ENCODE measurements around the gene FGGY.

FGGY gene

GRCh38 chr1:59391212-59392179 is 94.6 kb downstream of the FGGY start:
- no peaks in the 10 kb centered on the region for H3K9me3 ChIP-seq (ENCODE audit: control insufficient read depth in 1 of 2, low read length in 2 of 2)
- H3K4me1 ChIP-seq (ENCODE audit: control insufficient read depth in 1 of 2, insufficient read depth in 2 of 2, low read length in 2 of 2) = peaks cover 0 to 6% of the 10 kb centered on the region in 2 donors
- no peak overlapping the region for H3K9ac ChIP-seq (ENCODE audit: low read depth in 1 of 2, low read length in 2 of 2)
- no peak overlapping the region for H3K4me3 ChIP-seq (ENCODE audit: low read depth in 1 of 2, low read length in 2 of 2)
- no peak overlapping the region for H3K27ac ChIP-seq (ENCODE audit: low read depth, low read length)
- no peaks in the 10 kb centered on the region for H3K27me3 ChIP-seq (ENCODE audit: control insufficient read depth in 1 of 2, insufficient read depth in 2 of 2, low read length in 2 of 2)
- H3K36me3 ChIP-seq (ENCODE audit: control insufficient read depth in 1 of 2, insufficient read depth in 2 of 2, low read length in 2 of 2) = no peaks in the 10 kb centered on the region

GRCh38 chr1:59393211-59394180 is 96.6 kb downstream of the FGGY start:
- no peak overlapping the region for H3K4me3 ChIP-seq (ENCODE audit: low read depth in 1 of 2, low read length in 2 of 2)

GRCh38 chr1:59394706-59395425 is 98.0 kb downstream of the FGGY start:
- Histone ChIP-seq H3K9ac (ENCODE audit: low read depth in 1 of 2, low read length in 2 of 2) (no peak overlapping the region), H3K4me3 (ENCODE audit: low read depth in 1 of 2, low read length in 2 of 2) (no peak overlapping the region), H3K4me1 (ENCODE audit: control insufficient read depth in 1 of 2, insufficient read depth in 2 of 2, low read length in 2 of 2) (peaks cover 0 to 11% of the 10 kb centered on the region in 2 donors), H3K27me3 (ENCODE audit: control insufficient read depth in 1 of 2, insufficient read depth in 2 of 2, low read length in 2 of 2) (no peaks in the 10 kb centered on the region), H3K36me3 (ENCODE audit: control insufficient read depth in 1 of 2, insufficient read depth in 2 of 2, low read length in 2 of 2) (no peaks in the 10 kb centered on the region), H3K27ac (ENCODE audit: low read depth, low read length) (no peak overlapping the region), H3K9me3 (ENCODE audit: control insufficient read depth in 1 of 2, low read length in 2 of 2) (no peaks in the 10 kb centered on the region)

More at GRCh38 chr1:59393211-59394180, 96.6 kb downstream of the FGGY start:
- H3K9ac ChIP-seq (ENCODE audit: low read depth in 1 of 2, low read length in 2 of 2) = no peak overlapping the region
- H3K27me3 ChIP-seq (ENCODE audit: control insufficient read depth in 1 of 2, insufficient read depth in 2 of 2, low read length in 2 of 2) = no peaks in the 10 kb centered on the region
- H3K4me1 ChIP-seq (ENCODE audit: control insufficient read depth in 1 of 2, insufficient read depth in 2 of 2, low read length in 2 of 2) = peaks cover 0 to 11% of the 10 kb centered on the region in 2 donors
- H3K36me3 ChIP-seq (ENCODE audit: control insufficient read depth in 1 of 2, insufficient read depth in 2 of 2, low read length in 2 of 2) = no peaks in the 10 kb centered on the region
- H3K27ac ChIP-seq (ENCODE audit: low read depth, low read length) = peak overlapping the region; percentile 23
- H3K9me3 ChIP-seq (ENCODE audit: control insufficient read depth in 1 of 2, low read length in 2 of 2) = no peaks in the 10 kb centered on the region

- H3K27me3 ChIP-seq (ENCODE audit: control insufficient read depth in 1 of 2, insufficient read depth in 2 of 2, low read length in 2 of 2) = no peaks in the 10 kb centered on the region
- no peaks in the 10 kb centered on the region for H3K36me3 ChIP-seq (ENCODE audit: control insufficient read depth in 1 of 2, insufficient read depth in 2 of 2, low read length in 2 of 2)
- H3K4me1 ChIP-seq (ENCODE audit: control insufficient read depth in 1 of 2, insufficient read depth in 2 of 2, low read length in 2 of 2) = peaks cover 0 to 11% of the 10 kb centered on the region in 2 donors
- no peaks in the 10 kb centered on the region for H3K9me3 ChIP-seq (ENCODE audit: control insufficient read depth in 1 of 2, low read length in 2 of 2)
- no peak overlapping the region for H3K27ac ChIP-seq (ENCODE audit: low read depth, low read length)
- no peak overlapping the region for H3K9ac ChIP-seq (ENCODE audit: low read depth in 1 of 2, low read length in 2 of 2)
- H3K4me3 ChIP-seq (ENCODE audit: low read depth in 1 of 2, low read length in 2 of 2) = no peak overlapping the region
These were observed 99.5 kb downstream of the FGGY start for GRCh38 chr1:59396387-59396786.

GRCh38 chr1:59397139-59397858 is 100.4 kb downstream of the FGGY start:
- Histone ChIP-seq H3K27ac (ENCODE audit: low read depth, low read length) (no peak overlapping the region), H3K9ac (ENCODE audit: low read depth in 1 of 2, low read length in 2 of 2) (no peak overlapping the region), H3K4me1 (ENCODE audit: control insufficient read depth in 1 of 2, insufficient read depth in 2 of 2, low read length in 2 of 2) (peaks cover 0 to 11% of the 10 kb centered on the region in 2 donors), H3K36me3 (ENCODE audit: control insufficient read depth in 1 of 2, insufficient read depth in 2 of 2, low read length in 2 of 2) (no peaks in the 10 kb centered on the region), H3K27me3 (ENCODE audit: control insufficient read depth in 1 of 2, insufficient read depth in 2 of 2, low read length in 2 of 2) (no peaks in the 10 kb centered on the region), H3K4me3 (ENCODE audit: low read depth in 1 of 2, low read length in 2 of 2) (no peak overlapping the region), H3K9me3 (ENCODE audit: control insufficient read depth in 1 of 2, low read length in 2 of 2) (no peaks in the 10 kb centered on the region)

GRCh38 chr1:59399642-59400041 is 102.7 kb downstream of the FGGY start:
- Histone ChIP-seq H3K27me3 (ENCODE audit: control insufficient read depth in 1 of 2, insufficient read depth in 2 of 2, low read length in 2 of 2) (no peaks in the 10 kb centered on the region), H3K9me3 (ENCODE audit: control insufficient read depth in 1 of 2, low read length in 2 of 2) (no peaks in the 10 kb centered on the region), H3K36me3 (ENCODE audit: control insufficient read depth in 1 of 2, insufficient read depth in 2 of 2, low read length in 2 of 2) (no peaks in the 10 kb centered on the region), H3K4me1 (ENCODE audit: control insufficient read depth in 1 of 2, insufficient read depth in 2 of 2, low read length in 2 of 2) (peaks cover 0 to 4% of the 10 kb centered on the region in 2 donors), H3K4me3 (ENCODE audit: low read depth in 1 of 2, low read length in 2 of 2) (no peak overlapping the region), H3K27ac (ENCODE audit: low read depth, low read length) (no peak overlapping the region), H3K9ac (ENCODE audit: low read depth in 1 of 2, low read length in 2 of 2) (no peak overlapping the region)

- Histone ChIP-seq H3K27ac (ENCODE audit: low read depth, low read length) (no peak overlapping the region), H3K9me3 (ENCODE audit: control insufficient read depth in 1 of 2, low read length in 2 of 2) (no peaks in the 10 kb centered on the region), H3K9ac (ENCODE audit: low read depth in 1 of 2, low read length in 2 of 2) (no peak overlapping the region), H3K36me3 (ENCODE audit: control insufficient read depth in 1 of 2, insufficient read depth in 2 of 2, low read length in 2 of 2) (no peaks in the 10 kb centered on the region), H3K4me1 (ENCODE audit: control insufficient read depth in 1 of 2, insufficient read depth in 2 of 2, low read length in 2 of 2) (peaks cover 0 to 4% of the 10 kb centered on the region in 2 donors), H3K27me3 (ENCODE audit: control insufficient read depth in 1 of 2, insufficient read depth in 2 of 2, low read length in 2 of 2) (no peaks in the 10 kb centered on the region), H3K4me3 (ENCODE audit: low read depth in 1 of 2, low read length in 2 of 2) (no peak overlapping the region)
These were observed 104.7 kb downstream of the FGGY start for GRCh38 chr1:59401581-59401980.

GRCh38 chr1:59404796-59405195 is 107.9 kb downstream of the FGGY start:
- H3K27me3 ChIP-seq (ENCODE audit: control insufficient read depth in 1 of 2, insufficient read depth in 2 of 2, low read length in 2 of 2) = no peaks in the 10 kb centered on the region
- no peak overlapping the region for H3K4me3 ChIP-seq (ENCODE audit: low read depth in 1 of 2, low read length in 2 of 2)
- H3K36me3 ChIP-seq (ENCODE audit: control insufficient read depth in 1 of 2, insufficient read depth in 2 of 2, low read length in 2 of 2) = no peaks in the 10 kb centered on the region
- no peaks in the 10 kb centered on the region for H3K4me1 ChIP-seq (ENCODE audit: control insufficient read depth in 1 of 2, insufficient read depth in 2 of 2, low read length in 2 of 2)
- H3K27ac ChIP-seq (ENCODE audit: low read depth, low read length) = no peak overlapping the region
- no peaks in the 10 kb centered on the region for H3K9me3 ChIP-seq (ENCODE audit: control insufficient read depth in 1 of 2, low read length in 2 of 2)
- H3K9ac ChIP-seq (ENCODE audit: low read depth in 1 of 2, low read length in 2 of 2) = no peak overlapping the region

GRCh38 chr1:59406437-59407164 is 109.7 kb downstream of the FGGY start:
- Histone ChIP-seq H3K4me1 (ENCODE audit: control insufficient read depth in 1 of 2, insufficient read depth in 2 of 2, low read length in 2 of 2) (no peaks in the 10 kb centered on the region), H3K36me3 (ENCODE audit: control insufficient read depth in 1 of 2, insufficient read depth in 2 of 2, low read length in 2 of 2) (no peaks in the 10 kb centered on the region), H3K9me3 (ENCODE audit: control insufficient read depth in 1 of 2, low read length in 2 of 2) (no peaks in the 10 kb centered on the region), H3K4me3 (ENCODE audit: low read depth in 1 of 2, low read length in 2 of 2) (no peak overlapping the region), H3K9ac (ENCODE audit: low read depth in 1 of 2, low read length in 2 of 2) (no peak overlapping the region), H3K27me3 (ENCODE audit: control insufficient read depth in 1 of 2, insufficient read depth in 2 of 2, low read length in 2 of 2) (no peaks in the 10 kb centered on the region), H3K27ac (ENCODE audit: low read depth, low read length) (no peak overlapping the region)
